BLaER1 (cell line): ENCODE results near the gene GPATCH3.

Source experiments
- H3K27ac ChIP-seq: shearing (Covaris generic); formaldehyde crosslinking; 2 replicates; pipeline ENCODE4 v1.8.1; 2022
- H3K27me3 ChIP-seq: shearing (Covaris generic); formaldehyde crosslinking; 2 replicates; pipeline ENCODE4 v1.8.1; 2022
- H3K36me3 ChIP-seq: shearing (Covaris generic); formaldehyde crosslinking; 2 replicates; pipeline ENCODE4 v1.8.1; 2022
- H3K4me1 ChIP-seq: shearing (Covaris generic); formaldehyde crosslinking; 2 replicates; pipeline ENCODE4 v1.8.1; 2022
- H3K4me2 ChIP-seq: shearing (Covaris generic); formaldehyde crosslinking; 2 replicates; pipeline ENCODE4 v1.8.1; 2022
- H3K4me3 ChIP-seq: shearing (Covaris generic); formaldehyde crosslinking; 2 replicates; pipeline ENCODE4 v1.8.1; 2022
- H3K9ac ChIP-seq: shearing (Covaris generic); formaldehyde crosslinking; 2 replicates; pipeline ENCODE4 v1.8.1; 2022
- H3K9me3 ChIP-seq: shearing (Covaris generic); formaldehyde crosslinking; 2 replicates; pipeline ENCODE4 v1.8.1; 2022
- H4K20me1 ChIP-seq: shearing (Covaris generic); formaldehyde crosslinking; 2 replicates; pipeline ENCODE4 v1.8.1; 2022
- Cebpa-rat ChIP-seq: shearing (Covaris generic); IDR thresholded peaks from 2 replicates; pipeline ENCODE4 v1.8.1; 2022

Gene GPATCH3

GRCh38 chr1:26938659-26939025, 38.4 kb upstream of the GPATCH3 start:
- TF ChIP-seq Cebpa-rat: no peak
- Histone ChIP-seq H3K4me2 (no peak overlapping the region), H3K36me3 (peaks cover 98% of the 10 kb centered on the region), H3K9ac (no peak overlapping the region), H3K9me3 (no peaks in the 10 kb centered on the region), H3K27me3 (no peaks in the 10 kb centered on the region), H4K20me1 (peaks cover 85% of the 10 kb centered on the region), H3K27ac (no peak overlapping the region), H3K4me3 (no peak overlapping the region), H3K4me1 (no peaks in the 10 kb centered on the region)

DNA sequence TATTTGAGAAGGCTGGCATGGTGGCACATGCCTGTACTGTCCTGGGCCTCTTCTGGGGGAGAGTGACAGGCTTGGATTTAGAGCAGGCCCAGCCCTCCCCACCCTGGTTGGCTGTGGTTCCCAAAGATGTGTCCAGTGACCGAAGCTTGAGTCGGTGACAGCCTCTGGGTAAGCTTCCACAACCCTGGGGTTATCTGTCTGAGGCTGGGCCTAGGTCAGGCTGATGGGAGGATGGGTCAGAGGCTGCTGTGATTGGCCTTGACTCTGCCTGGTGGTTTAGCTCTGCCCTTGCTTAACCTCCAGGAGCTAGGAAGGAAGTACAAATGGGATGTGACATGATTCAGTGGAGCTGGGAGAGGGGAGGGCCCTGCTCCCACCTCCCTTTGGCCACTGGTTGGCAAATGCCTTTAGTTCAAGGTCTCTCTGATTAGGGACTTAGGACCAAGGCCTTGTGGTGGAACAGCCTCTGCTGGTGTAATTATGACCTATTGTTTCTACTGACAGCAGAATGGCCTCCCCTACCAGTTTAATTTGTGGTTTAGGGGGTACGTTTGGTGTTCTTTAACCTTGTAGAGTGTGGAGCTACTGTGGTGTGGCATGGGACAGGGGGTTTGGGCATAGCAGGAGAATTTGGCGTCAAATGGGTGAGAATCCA, 37.9 kb upstream of the GPATCH3 start:
- Histone ChIP-seq H3K9me3 (no peaks in the 10 kb centered on the region), H3K4me1 (no peaks in the 10 kb centered on the region), H3K27ac (no peak overlapping the region), H3K4me3 (no peak overlapping the region), H3K9ac (no peak overlapping the region), H3K4me2 (no peak overlapping the region), H3K27me3 (no peaks in the 10 kb centered on the region), H4K20me1 (peaks cover 83% of the 10 kb centered on the region), H3K36me3 (peaks cover 98% of the 10 kb centered on the region)
- no peak for TF ChIP-seq Cebpa-rat

DNA sequence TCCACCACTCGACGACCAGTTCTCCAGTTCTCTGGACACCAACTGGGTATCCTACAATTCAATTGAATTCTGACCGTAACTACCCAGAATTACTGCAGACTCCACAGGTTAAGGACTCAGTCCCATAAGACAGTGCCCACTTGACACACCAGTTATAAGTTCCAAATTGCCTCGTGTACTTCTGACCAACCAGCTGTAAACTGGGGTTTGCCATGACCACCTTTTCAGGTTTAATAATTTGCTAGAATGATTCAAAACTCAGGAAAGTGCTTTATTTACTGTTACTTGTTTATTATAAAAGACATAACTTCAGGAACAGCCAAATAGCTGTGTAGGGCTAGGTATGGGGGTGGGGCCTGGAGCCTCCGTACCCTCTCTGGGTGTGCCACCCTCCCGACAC, 36.6 kb upstream of the GPATCH3 start:
- H3K36me3 ChIP-seq: peaks cover 98% of the 10 kb centered on the region
- TF ChIP-seq Cebpa-rat: no peak

GRCh38 chr1:26932531-26932930, 32.3 kb upstream of the GPATCH3 start:
- H3K4me2 ChIP-seq: no peak overlapping the region
- no peak for TF ChIP-seq Cebpa-rat
- no peak overlapping the region for H3K4me3 ChIP-seq
- peaks cover 98% of the 10 kb centered on the region for H3K36me3 ChIP-seq
- H3K27ac ChIP-seq: no peak overlapping the region
- peaks cover 71% of the 10 kb centered on the region for H4K20me1 ChIP-seq
- H3K27me3 ChIP-seq: no peaks in the 10 kb centered on the region
- no peak overlapping the region for H3K9ac ChIP-seq
- H3K9me3 ChIP-seq: no peaks in the 10 kb centered on the region
- H3K4me1 ChIP-seq: no peaks in the 10 kb centered on the region

More for the DNA sequence above, 36.6 kb upstream of the GPATCH3 start:
- Histone ChIP-seq H3K9me3 (no peaks in the 10 kb centered on the region), H3K4me2 (no peak overlapping the region), H3K27me3 (no peaks in the 10 kb centered on the region), H4K20me1 (peaks cover 86% of the 10 kb centered on the region), H3K4me1 (no peaks in the 10 kb centered on the region), H3K9ac (no peak overlapping the region), H3K27ac (no peak overlapping the region), H3K4me3 (no peak overlapping the region)

DNA sequence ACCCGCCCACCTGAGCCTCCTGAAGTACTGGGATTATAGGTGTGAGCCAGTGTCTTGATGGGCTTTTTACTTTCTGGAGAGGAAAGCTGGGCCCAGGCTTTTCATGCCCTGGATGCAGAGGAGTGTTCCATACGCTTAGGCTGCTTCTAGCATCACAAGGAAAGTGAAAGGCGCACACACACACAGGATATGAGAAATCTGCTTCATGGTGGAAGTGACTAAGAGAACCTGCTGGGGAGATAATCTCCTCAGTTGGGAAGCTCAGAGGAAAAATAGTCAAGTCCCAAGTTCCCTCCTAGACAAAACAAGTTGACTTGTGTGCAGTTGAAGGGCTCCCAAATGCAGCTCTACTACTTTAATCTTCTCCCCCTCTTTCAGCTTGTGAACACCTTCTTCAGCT, 23.4 kb upstream of the GPATCH3 start:
- H3K4me1 ChIP-seq: peaks cover 21% of the 10 kb centered on the region
- peaks cover 59% of the 10 kb centered on the region for H3K36me3 ChIP-seq
- H3K27ac ChIP-seq: no peak overlapping the region
- no peak overlapping the region for H3K4me3 ChIP-seq
- H4K20me1 ChIP-seq: peaks cover 60% of the 10 kb centered on the region
- H3K4me2 ChIP-seq: peak overlapping the region; percentile 97; the same call in 1 of the 2 replicates
- H3K9ac ChIP-seq: no peak overlapping the region
- TF ChIP-seq Cebpa-rat: no peak
- H3K27me3 ChIP-seq: no peaks in the 10 kb centered on the region
- H3K9me3 ChIP-seq: no peaks in the 10 kb centered on the region

GRCh38 chr1:26922901-26923300, 22.6 kb upstream of the GPATCH3 start:
- Histone ChIP-seq H3K27me3 (no peaks in the 10 kb centered on the region), H3K36me3 (peaks cover 51% of the 10 kb centered on the region), H3K9ac (peak overlapping the region; percentile 93), H3K4me2 (peak overlapping the region; percentile 97), H3K27ac (no peak overlapping the region), H3K9me3 (no peaks in the 10 kb centered on the region), H3K4me1 (peaks cover 21% of the 10 kb centered on the region), H3K4me3 (peak overlapping the region; percentile 96), H4K20me1 (peaks cover 52% of the 10 kb centered on the region)
- no peak for TF ChIP-seq Cebpa-rat

DNA sequence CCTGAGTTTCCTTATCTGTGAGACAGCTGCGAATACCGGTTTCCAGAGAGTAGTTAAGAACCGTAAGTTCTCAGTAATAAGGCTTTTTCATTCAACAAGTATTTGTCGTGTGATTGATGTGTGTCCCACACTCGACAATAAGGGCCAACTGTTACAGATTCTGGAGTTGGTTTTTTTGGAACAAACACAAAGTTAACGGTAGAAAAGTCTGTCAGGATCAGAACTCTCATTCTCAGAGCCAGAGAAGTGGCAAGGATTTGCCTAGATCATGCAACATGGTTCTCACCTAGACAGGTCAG, 22.1 kb upstream of the GPATCH3 start:
- H3K9me3 ChIP-seq: no peaks in the 10 kb centered on the region
- H4K20me1 ChIP-seq: peaks cover 47% of the 10 kb centered on the region
- H3K4me1 ChIP-seq: peaks cover 21% of the 10 kb centered on the region
- H3K36me3 ChIP-seq: peaks cover 46% of the 10 kb centered on the region
- peak overlapping the region; percentile 96 for H3K4me3 ChIP-seq
- H3K27me3 ChIP-seq: no peaks in the 10 kb centered on the region
- TF ChIP-seq Cebpa-rat: no peak
- H3K9ac ChIP-seq: peak overlapping the region; percentile 93
- peak overlapping the region; percentile 97 for H3K4me2 ChIP-seq
- peak overlapping the region; percentile 90; the same call in 1 of the 2 replicates for H3K27ac ChIP-seq

DNA sequence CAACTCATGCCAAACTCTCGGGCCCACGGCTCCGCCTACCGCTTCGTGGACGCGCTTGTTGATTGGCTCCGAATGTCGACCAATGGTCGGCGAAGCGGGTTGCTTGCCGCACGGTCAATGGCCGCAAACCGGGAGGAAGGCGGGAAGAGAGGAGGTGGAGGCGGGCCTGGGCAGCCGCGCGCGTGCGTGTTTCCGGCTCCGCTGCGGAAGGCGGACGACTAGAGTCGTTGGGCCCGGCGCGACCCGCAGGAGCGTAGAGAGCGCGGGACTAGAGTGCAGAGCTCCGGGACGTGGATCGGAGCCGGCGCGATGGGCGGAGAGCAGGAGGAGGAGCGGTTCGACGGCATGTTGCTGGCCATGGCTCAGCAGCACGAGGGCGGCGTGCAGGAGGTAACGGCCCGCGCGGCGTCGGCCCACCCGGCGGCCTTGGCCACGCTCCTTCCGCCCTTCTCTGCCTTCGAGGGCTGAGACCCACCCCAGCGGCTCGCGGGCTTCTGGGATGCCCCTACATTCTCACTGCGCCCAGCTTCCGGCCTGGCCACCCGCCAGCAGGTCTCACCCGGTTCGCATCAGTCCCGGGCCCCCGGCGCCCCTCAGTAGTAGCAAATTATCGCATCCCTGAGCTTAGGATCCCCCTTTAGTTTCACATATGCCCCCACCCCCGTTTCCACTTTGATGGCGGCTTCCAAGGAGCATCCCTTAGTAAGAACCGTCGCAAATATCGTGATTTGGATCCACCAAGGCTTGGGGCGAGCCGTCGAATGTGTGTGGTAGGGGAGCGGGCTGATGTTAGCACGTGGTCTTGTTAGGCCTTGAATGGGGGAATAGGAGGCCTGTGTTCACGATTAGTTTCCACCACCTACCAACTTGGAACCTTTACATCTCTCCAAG, 21.5 kb upstream of the GPATCH3 start, which contains the start of gene NUDC:
NUDC (plus strand) TSS at position 204 of the 891 bp plus-strand sequence; CDS start at position 310, 106 bp downstream.
- H3K36me3 ChIP-seq: peaks cover 40% of the 10 kb centered on the region

DNA sequence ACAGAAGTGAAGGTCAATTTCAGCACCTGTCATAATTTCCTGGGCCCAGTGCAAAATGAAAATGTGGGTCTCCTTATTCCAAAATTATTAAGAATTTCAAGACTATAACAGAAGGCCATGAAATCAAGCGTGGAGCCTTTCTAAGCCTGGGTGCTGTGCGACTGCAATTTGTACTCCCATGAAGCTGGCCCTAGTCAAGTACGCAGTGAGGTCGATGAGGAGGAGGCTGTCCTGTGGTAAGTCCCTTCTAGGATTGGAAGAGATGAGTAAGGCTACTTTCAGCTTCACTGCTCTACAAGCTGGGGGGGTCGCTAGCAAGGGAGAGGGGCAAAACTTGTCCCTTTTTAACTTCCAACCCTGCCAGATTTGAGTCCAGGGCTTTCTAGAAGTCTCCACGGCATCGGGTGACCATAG, 20.9 kb upstream of the GPATCH3 start:
- Histone ChIP-seq H3K4me3 (peak overlapping the region; percentile 96), H3K27ac (no peak overlapping the region), H3K9ac (no peak overlapping the region), H3K36me3 (peaks cover 33% of the 10 kb centered on the region), H3K4me2 (peak overlapping the region; percentile 97), H4K20me1 (peaks cover 34% of the 10 kb centered on the region), H3K4me1 (peaks cover 21% of the 10 kb centered on the region), H3K9me3 (no peaks in the 10 kb centered on the region), H3K27me3 (no peaks in the 10 kb centered on the region)
- no peak for TF ChIP-seq Cebpa-rat

More for the DNA sequence above, 21.5 kb upstream of the GPATCH3 start, which contains the start of gene NUDC:
- Histone ChIP-seq H3K4me3 (peak within 1 kb of the TSS; percentile 96), H3K4me2 (peak within 1 kb of the TSS; percentile 97), H3K27ac (peak within 1 kb of the TSS; percentile 90), H3K9ac (peak within 1 kb of the TSS; percentile 93), H4K20me1 (peaks cover 41% of the 10 kb centered on the region), H3K4me1 (peaks cover 21% of the 10 kb centered on the region), H3K9me3 (no peaks in the 10 kb centered on the region), H3K27me3 (no peaks in the 10 kb centered on the region)
- TF ChIP-seq Cebpa-rat: no peak
